22Rv1 (cell line): Measurements from ENCODE around the gene TRIM72.

Experiments used
- CTCF ChIP-seq: fragments of 450-650 bp; IDR thresholded peaks from 2 replicates; pipeline ENCODE4 v1.5.1; 2017; ENCODE audit warnings: mild to moderate bottlenecking
- ZFX ChIP-seq: fragments of 450-650 bp; IDR thresholded peaks from 2 replicates; pipeline ENCODE4 v1.6.1; 2017; ENCODE audit warnings: antibody characterized with exemption, borderline replicate concordance

GRCh38 chr16:31202414-31203375, 11.2 kb upstream of the TRIM72 start, which contains the start of gene PYCARD:
- TF ChIP-seq CTCF (no peak), ZFX (no peak)
